ENCODE data around the gene MTRF1L.

The MTRF1L gene

DNA sequence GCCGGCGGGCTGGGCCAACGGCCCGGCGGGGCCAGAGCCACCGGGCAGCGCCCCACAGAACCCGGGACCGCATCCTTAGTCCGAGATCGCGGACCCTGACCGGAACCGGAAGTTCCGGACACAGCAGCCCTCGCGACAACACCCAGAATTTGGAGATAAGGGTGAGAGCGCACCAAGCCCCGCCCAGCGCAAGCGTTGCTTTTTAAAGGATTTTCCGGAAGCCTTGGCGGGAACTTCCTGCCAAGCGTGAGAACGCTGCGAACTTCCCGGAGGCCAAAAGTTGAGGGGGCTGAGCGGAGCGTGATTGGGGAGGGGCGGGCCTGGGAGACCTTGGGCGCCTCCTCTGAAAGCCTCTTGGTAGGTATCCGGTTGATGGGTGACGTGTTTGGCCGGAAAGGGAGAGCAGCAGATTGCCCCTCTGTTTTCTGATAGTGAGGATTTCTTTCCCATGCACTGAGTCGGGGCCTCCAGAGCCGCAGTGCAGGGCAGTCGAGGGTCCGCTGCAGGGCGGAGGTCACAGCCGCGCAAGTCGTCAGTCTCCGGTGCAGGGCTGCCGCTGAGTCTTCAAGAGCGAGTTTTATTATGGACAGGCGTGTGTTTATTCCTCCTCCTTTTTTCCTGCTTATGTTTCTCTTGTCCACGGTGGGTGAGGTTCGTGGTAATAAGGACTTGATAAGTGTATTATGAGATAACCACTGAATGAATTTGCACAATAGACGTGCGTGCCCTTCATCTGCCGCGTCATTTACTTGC lies at the start of gene MTRF1L:
Gene MTRF1L, minus strand, starts transcription at position 97 of the 753 bp plus-strand sequence. Its CDS starts 24 bp downstream, at position 73.
- DNase-seq = peak; percentile 97

DNA sequence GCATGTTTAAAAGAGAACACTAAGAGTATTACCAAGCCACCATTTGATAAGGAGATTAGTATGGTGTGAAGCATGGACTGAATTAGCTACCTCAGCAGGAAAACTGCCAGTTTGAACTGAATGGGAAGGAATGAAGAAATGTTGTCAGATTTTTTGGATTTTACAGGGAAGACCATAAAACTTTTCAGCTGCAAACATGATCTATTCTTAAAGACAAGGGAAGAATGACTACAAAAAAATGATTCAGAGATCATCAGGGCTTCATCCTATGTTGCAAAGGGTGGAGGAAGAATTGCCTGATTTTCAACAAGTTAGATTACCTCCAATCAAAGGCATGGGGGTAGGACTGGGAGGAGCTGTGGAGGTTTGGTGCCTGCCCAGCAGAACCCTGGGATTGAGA lies 49.3 kb upstream of the MTRF1L start:
- no peak for DNase-seq

DNA sequence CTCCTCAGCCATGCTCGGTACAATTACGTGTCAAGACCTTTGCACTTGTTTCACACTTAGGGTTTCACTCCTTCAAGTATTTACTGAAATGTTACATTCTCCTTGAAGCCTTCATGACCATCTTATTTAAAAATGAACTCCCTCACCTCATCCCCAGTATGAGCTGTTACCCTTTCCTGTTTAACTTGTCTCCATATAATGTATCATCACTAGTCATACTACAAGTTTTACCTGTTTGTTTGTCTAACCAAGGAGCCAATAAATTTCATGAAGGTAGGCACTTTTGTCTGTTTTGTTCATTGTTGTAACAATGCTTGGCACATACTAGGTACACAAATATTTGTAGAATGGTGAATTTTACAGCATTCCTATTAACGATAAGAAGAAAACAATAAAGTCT lies 46.1 kb upstream of the MTRF1L start:
- no peak for DNase-seq

GRCh38 chr6:153047386-153047785 lies 44.9 kb upstream of the MTRF1L start:
- DNase-seq = no peak

DNA sequence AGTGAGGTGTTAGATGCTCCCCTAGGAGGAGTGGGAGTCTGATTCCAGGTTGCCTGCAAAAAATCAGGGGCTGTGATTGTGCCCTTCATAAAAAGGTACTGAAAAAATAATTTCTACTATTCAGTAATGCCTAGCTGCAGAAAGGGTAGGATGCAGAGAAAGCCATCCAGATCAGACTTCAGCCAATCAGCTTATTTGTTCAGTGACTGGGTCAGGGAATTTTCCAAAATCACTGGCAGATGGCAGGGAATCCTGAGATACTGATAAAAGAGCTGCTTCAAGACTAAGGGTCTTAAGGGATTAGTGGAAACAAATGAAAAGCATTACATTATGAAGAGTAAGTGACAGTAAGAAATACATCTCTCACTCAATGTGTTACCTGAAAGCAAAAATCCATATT lies 42.8 kb upstream of the MTRF1L start:
- no peak for DNase-seq

DNA sequence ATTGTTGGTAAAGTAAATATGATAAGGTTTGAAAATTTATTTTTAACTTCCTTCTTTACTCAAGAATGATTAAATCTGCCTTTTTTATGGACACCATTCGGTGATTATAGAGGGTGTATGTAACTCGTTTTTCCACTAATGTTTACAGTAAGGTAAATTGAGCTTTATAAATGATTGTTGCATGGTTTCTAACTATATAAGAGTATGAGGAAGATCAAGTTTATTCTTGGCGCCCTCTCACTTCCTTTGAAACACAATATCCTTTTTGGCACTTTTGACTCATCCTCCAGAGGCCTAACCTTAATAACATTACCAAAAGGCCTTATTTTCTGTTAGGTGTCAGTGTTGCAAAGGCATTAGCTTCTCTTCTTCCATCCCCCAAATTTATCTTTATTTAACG lies 41.8 kb upstream of the MTRF1L start:
- no peak for DNase-seq

DNA sequence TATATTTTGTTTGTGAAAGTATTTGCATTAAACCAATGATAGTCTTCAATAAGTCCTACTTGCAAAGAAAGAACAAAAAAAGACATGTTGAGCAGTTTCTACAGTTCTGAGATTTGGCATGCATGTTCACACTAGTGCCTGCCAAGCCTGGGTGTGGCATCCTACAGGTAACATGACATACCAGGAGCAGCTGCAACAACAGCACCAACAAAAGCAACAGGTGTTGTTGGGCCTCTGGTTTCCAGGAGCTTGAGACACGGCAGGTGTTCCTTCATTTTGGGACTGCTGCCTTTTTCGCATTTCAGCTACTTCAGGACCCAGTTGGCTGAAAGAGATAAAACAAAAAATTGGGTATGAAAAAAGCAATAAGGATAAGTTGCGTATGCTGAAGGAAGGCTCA lies 41.2 kb upstream of the MTRF1L start:
- no peak for DNase-seq

- DNase-seq = no peak
Measured at GRCh38 chr6:153038378-153039057, 36.0 kb upstream of the MTRF1L start.

DNA sequence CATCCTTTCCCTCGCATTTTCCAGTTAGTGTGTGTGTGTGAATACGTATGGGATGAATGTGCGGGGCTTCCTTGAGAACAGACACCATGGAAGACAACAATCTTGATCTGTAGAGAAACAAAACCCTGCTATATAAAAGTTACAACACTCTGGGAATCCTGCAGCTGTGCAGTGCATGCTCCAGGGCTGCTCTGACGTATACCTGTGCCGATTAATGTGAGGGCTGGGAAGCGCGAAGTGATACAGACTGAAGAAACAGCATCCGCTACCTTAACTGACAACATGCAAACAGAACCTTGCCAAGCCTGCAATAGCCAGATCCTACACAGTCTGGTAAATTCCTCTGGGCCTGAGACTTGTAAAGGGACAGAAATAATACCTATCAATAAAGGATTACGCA lies 31.6 kb upstream of the MTRF1L start:
- DNase-seq = no peak

- DNase-seq = peak; percentile 51
Measured at GRCh38 chr6:153032255-153032882, 29.9 kb upstream of the MTRF1L start.

GRCh38 chr6:153031335-153031955 lies 28.9 kb upstream of the MTRF1L start:
- DNase-seq = no peak

DNA sequence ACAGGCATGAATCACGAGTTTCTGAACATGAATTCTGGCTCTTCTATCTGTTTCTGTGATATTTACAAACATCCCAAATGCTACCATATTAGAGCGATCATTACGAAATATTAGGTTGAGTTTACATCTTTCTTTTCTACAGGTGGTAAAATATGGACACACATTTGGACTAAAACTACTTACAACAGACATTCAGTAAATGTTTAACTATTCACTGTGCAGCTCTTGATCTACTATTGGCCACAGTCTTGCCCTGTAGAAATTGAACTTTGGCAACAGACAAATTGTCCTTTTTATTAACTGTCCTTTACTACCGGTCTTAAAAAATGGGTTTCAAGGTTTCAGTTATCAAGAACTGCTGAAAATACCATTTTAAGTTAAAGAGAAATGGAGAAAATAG lies 26.5 kb upstream of the MTRF1L start:
- no peak for DNase-seq

- no peak for DNase-seq
Measured at GRCh38 chr6:153028286-153028685, 25.8 kb upstream of the MTRF1L start.

- DNase-seq = no peak
Measured at GRCh38 chr6:153027480-153027879, 25.0 kb upstream of the MTRF1L start.

DNA sequence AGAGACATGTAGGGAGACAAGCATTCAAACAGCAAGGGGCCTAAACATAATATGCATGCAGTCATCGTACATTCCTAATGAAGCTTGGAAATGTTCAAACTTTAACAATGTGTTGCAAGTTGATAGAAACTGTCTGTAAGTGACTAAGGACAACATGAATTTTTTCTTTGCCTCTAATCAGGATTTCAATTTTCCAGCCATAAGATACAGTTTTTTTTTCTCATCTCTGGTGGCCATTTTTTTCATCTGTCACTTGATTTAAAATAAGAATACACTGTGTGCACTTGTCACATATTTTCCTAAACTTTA lies 22.2 kb upstream of the MTRF1L start:
- no peak for DNase-seq

DNA sequence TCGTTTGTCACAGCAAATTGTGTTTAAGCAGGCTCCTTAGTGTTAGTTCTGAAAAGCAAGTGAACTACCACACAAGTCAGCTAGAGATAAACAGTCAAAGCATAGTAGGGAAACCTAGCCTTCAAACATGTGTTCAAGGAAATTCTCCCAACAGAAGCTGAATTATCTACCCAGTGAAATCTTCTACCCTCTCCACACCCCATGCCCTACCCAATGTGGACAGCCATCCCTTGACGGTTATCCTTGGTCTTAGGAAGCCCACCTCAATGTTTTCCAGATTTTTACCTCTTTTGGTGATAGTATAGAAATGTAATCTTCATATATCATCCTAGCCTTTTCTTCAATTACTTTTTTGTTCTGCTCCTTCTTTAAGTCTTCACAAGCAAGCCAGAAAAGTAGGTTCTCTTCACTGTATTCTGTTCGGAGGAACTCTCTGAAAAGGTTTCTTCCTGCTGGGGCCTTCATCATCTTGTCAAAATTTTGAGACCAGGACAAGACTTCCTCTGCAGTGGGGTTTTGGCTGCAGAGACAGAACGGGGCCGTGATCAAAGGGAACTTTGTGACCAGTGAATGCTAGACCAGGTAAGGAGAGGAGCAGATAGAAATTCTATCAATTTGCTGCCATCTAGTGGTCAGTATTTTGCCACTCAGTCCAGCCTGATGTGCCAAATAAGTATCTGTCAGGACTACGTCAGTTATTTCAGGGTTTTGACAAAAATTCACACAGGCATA lies 21.6 kb upstream of the MTRF1L start:
- peak; percentile 80 for DNase-seq

- no peak for DNase-seq
Measured at GRCh38 chr6:153018355-153018754, 15.8 kb upstream of the MTRF1L start.

DNA sequence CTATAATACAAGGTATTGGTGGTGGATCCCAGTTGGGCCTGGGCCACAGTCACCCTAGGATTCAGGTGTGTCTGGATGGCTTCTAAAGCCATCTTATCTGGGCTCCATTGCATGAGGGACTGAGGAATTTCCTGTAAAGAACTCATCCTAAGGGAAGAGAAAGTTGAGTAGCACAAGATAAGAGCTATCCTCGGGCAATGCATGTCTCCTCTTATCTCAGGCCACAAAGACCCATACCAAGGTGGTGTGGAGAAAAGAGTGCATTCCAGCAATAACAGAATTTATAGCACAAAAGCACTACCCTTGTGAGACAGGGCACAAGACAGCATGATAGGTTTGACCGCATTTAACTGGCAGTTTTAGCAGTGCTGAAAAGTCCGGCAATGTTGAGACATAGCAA lies 14.3 kb upstream of the MTRF1L start:
- no peak for DNase-seq

GRCh38 chr6:153015094-153015640 lies 12.7 kb upstream of the MTRF1L start:
- no peak for DNase-seq

DNA sequence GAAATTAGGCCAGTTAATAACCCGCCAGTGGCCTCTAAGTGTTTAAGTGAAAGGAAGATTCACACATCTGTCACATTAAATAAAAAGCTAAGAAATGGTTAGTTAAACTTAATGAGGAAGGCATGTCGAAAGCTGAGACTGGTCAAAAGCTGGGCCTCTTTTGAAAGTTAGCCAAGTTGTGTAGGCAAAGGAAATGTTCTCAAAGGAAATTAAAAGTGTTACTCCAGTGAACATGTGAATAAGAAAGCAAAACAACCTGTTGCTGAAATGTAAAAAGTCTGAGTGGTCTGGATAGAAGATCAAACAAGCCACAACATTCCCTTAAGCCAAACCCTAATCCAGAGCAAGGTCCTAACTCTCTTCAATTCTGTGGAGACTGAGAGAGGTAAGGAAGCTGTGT lies 10.9 kb upstream of the MTRF1L start:
- no peak for DNase-seq

DNA sequence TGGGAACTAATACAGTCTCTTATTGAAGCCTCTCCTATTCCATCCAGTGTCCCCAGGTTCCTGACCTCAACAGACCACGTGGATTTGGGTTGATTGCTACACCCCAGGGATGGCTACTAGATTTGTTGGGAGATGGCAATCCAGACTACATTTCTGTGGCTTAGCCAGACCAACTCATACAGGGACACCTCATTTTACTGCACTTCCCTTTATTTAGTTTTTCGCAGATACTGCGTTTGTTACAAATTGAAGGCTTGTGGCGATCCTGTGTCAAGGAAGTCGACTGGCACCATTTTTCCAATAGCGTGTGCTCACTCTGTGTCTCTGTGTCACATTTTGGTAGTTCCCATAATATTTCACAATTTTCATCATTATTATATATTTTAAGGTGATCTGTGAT lies 10.3 kb upstream of the MTRF1L start:
- no peak for DNase-seq

DNA sequence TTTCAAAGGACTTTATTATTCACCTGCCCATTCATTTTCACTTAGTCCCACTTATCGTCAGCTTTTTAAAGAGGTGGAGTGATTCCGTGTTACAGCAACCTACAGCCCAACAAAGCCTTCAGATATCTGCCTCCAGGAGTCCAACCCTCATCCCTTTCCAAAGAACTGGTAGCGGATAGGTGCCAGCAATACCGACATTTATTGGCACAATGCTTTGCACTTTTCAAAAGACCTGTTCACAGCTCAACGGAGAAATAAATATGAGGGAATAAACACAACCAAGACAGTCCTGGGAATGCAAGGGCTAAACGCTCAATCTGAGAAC lies 819 bp upstream of the MTRF1L start:
- DNase-seq = no peak
